ENCODE data around the gene TRAIP.
A peak's percentile ranks its signal among the peaks of the same experiment; 100 is the strongest.

TRAIP gene

DNA sequence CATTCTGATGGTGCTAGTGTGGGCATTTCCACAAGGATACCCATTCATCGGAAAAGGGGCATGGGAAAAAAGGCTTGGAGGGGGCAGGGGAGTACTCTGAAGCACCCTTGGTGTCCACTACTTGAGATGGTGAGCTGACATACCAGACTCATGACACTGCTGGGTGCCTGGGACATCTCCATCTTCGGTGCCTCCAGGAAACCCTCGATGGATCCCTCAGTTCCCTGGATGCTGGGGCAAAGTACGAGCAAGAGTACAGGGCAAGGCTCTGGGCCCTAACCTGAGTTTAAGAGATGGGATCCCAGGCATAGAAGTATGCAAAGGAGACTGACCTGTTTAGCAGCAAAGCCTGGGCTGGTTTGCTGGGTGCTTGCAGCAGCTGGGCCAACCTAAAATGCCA is 64.8 kb downstream of the TRAIP start:
- Histone ChIP-seq H3K4me2 (ENCODE audit: low read length) (no peak overlapping the region), H3K4me3 (ENCODE audit: low read length) (no peak overlapping the region), H3K9me2 (replicated peaks; ENCODE audit: control insufficient read depth, low read length) (no peaks in the 10 kb centered on the region), H4K20me1 (ENCODE audit: control insufficient read depth, insufficient read depth, low read depth, low read length) (no peaks in the 10 kb centered on the region), H3K27ac (ENCODE audit: low read depth, low read length) (no peak overlapping the region), H3K4me1 (ENCODE audit: control insufficient read depth, low read length) (peaks cover 27% of the 10 kb centered on the region), H3K27me3 (ENCODE audit: control insufficient read depth, low read length) (no peaks in the 10 kb centered on the region), H3K36me3 (ENCODE audit: control insufficient read depth, low read length) (no peaks in the 10 kb centered on the region), H3K9me3 (ENCODE audit: control insufficient read depth, insufficient read depth, low read length) (no peaks in the 10 kb centered on the region), H3F3A (ENCODE audit: control insufficient read depth, insufficient read depth) (peaks cover 5% of the 10 kb centered on the region), H3K79me2 (ENCODE audit: control insufficient read depth, low read length) (peaks cover 2% of the 10 kb centered on the region; the same call in 1 of the 2 replicates)
- TF ChIP-seq EZH2phosphoT487 (IDR thresholded peaks at IDR 0.05; ENCODE audit: borderline replicate concordance, low read length): no peak
- no peak for TF ChIP-seq CTCF (IDR thresholded peaks at IDR 0.05; ENCODE audit: low read depth, low read length, poor library complexity, severe bottlenecking)

GRCh38 chr3:49790626-49791411 is 65.5 kb downstream of the TRAIP start:
- Histone ChIP-seq H4K20me1 (ENCODE audit: control insufficient read depth, insufficient read depth, low read depth, low read length) (no peaks in the 10 kb centered on the region), H3K27ac (ENCODE audit: low read depth, low read length) (no peak overlapping the region), H3K4me1 (ENCODE audit: control insufficient read depth, low read length) (peaks cover 27% of the 10 kb centered on the region), H3K79me2 (ENCODE audit: control insufficient read depth, low read length) (peaks cover 8% of the 10 kb centered on the region), H3K9me3 (ENCODE audit: control insufficient read depth, insufficient read depth, low read length) (no peaks in the 10 kb centered on the region), H3K4me3 (ENCODE audit: low read length) (no peak overlapping the region), H3K4me2 (ENCODE audit: low read length) (peak overlapping the region; percentile 56), H3K36me3 (ENCODE audit: control insufficient read depth, low read length) (peaks cover 5% of the 10 kb centered on the region), H3F3A (ENCODE audit: control insufficient read depth, insufficient read depth) (peaks cover 5% of the 10 kb centered on the region), H3K9me2 (replicated peaks; ENCODE audit: control insufficient read depth, low read length) (no peaks in the 10 kb centered on the region), H3K27me3 (ENCODE audit: control insufficient read depth, low read length) (no peaks in the 10 kb centered on the region)
- TF ChIP-seq EZH2phosphoT487 (IDR thresholded peaks at IDR 0.05; ENCODE audit: borderline replicate concordance, low read length) (no peak), CTCF (IDR thresholded peaks at IDR 0.05; ENCODE audit: low read depth, low read length, poor library complexity, severe bottlenecking) (no peak)

GRCh38 chr3:49788056-49788455 is 68.3 kb downstream of the TRAIP start:
- no peaks in the 10 kb centered on the region for H4K20me1 ChIP-seq (ENCODE audit: control insufficient read depth, insufficient read depth, low read depth, low read length)

More at GRCh38 chr3:49788056-49788455, 68.3 kb downstream of the TRAIP start:
- Histone ChIP-seq H3K4me2 (ENCODE audit: low read length) (no peak overlapping the region), H3K9me3 (ENCODE audit: control insufficient read depth, insufficient read depth, low read length) (no peaks in the 10 kb centered on the region), H3K9me2 (replicated peaks; ENCODE audit: control insufficient read depth, low read length) (no peaks in the 10 kb centered on the region), H3F3A (ENCODE audit: control insufficient read depth, insufficient read depth) (peaks cover 5% of the 10 kb centered on the region), H3K4me1 (ENCODE audit: control insufficient read depth, low read length) (peaks cover 37% of the 10 kb centered on the region), H3K79me2 (ENCODE audit: control insufficient read depth, low read length) (peaks cover 34% of the 10 kb centered on the region), H3K27me3 (ENCODE audit: control insufficient read depth, low read length) (no peaks in the 10 kb centered on the region), H3K4me3 (ENCODE audit: low read length) (no peak overlapping the region), H3K27ac (ENCODE audit: low read depth, low read length) (no peak overlapping the region), H3K36me3 (ENCODE audit: control insufficient read depth, low read length) (peaks cover 16% of the 10 kb centered on the region)
- TF ChIP-seq CTCF (IDR thresholded peaks at IDR 0.05; ENCODE audit: low read depth, low read length, poor library complexity, severe bottlenecking): no peak
- TF ChIP-seq EZH2phosphoT487 (IDR thresholded peaks at IDR 0.05; ENCODE audit: borderline replicate concordance, low read length): no peak
